Mesendoderm (in vitro differentiated cells): ENCODE data around the gene SREK1.

Source experiments
- DNase-seq: peaks from one replicate; pipeline ENCODE4 v3.0.0; 2013
- H2AK5ac ChIP-seq: 2 replicates; pipeline ENCODE4 v1.6.1; 2013; ENCODE audit warnings: low read length, inconsistent platforms
- H2BK120ac ChIP-seq: 2 replicates; pipeline ENCODE4 v1.6.1; 2013; ENCODE audit warnings: low read depth, mild to moderate bottlenecking, low read length, moderate library complexity, mixed read lengths
- H2BK15ac ChIP-seq: replicated peaks from 2 replicates; pipeline ENCODE4 v1.6.1; 2013; ENCODE audit warnings: low read depth, mild to moderate bottlenecking, moderate library complexity
- H2BK5ac ChIP-seq: 2 replicates; pipeline ENCODE4 v1.6.1; 2013; ENCODE audit warnings: low read length, inconsistent platforms
- H3K18ac ChIP-seq: 2 replicates; pipeline ENCODE4 v1.6.1; 2013; ENCODE audit warnings: mild to moderate bottlenecking, low read length, mixed read lengths
- H3K23ac ChIP-seq: one replicate; pipeline ENCODE4 v1.6.1; 2013; ENCODE audit warnings: low read length
- H3K27ac ChIP-seq: 2 replicates; pipeline ENCODE4 v1.5.1; 2013; ENCODE audit warnings: low read depth, mild to moderate bottlenecking, inconsistent platforms, low read length, moderate library complexity
- H3K27me3 ChIP-seq: 2 replicates; pipeline ENCODE4 v1.6.1; 2013; ENCODE audit warnings: low read length, control low read depth, mild to moderate bottlenecking, inconsistent platforms; ENCODE audit not compliant: insufficient read depth, poor library complexity
- H3K36me3 ChIP-seq: 2 replicates; pipeline ENCODE4 v1.6.1; 2013; ENCODE audit warnings: low read length, inconsistent platforms; ENCODE audit not compliant: control insufficient read depth, insufficient read depth
- H3K4ac ChIP-seq: one replicate; pipeline ENCODE4 v1.6.1; 2013; ENCODE audit warnings: low read depth, mild to moderate bottlenecking, low read length, moderate library complexity
- H3K4me1 ChIP-seq: 2 replicates; pipeline ENCODE4 v1.6.1; 2013; ENCODE audit warnings: low read depth, low read length, inconsistent platforms; ENCODE audit not compliant: control insufficient read depth
- H3K4me2 ChIP-seq: 2 replicates; pipeline ENCODE4 v1.6.1; 2013; ENCODE audit warnings: low read length
- H3K4me3 ChIP-seq: 2 replicates; pipeline ENCODE4 v1.5.1; 2013; ENCODE audit warnings: mild to moderate bottlenecking, low read length
- H3K56ac ChIP-seq: one replicate; pipeline ENCODE4 v1.6.1; 2013; ENCODE audit warnings: low read length
- H3K79me1 ChIP-seq: 2 replicates; pipeline ENCODE4 v1.6.1; 2013; ENCODE audit warnings: low read length, inconsistent platforms
- H3K79me2 ChIP-seq: 2 replicates; pipeline ENCODE4 v1.6.1; 2013; ENCODE audit warnings: mild to moderate bottlenecking, low read length; ENCODE audit not compliant: control insufficient read depth, insufficient read depth
- H3K9ac ChIP-seq: 2 replicates; pipeline ENCODE4 v1.6.1; 2013; ENCODE audit warnings: low read length, inconsistent platforms
- H4K5ac ChIP-seq: one replicate; pipeline ENCODE4 v1.6.1; 2013; ENCODE audit warnings: low read length
- H4K8ac ChIP-seq: one replicate; pipeline ENCODE4 v1.6.1; 2013; ENCODE audit warnings: low read depth, mild to moderate bottlenecking, control low read depth, low read length, moderate library complexity
- WGBS: extraction: QIAGEN DNeasy Blood & Tissue Kit; methylation state at CpG from one replicate; pipeline ENCODE4 v1.1.7; 2013; ENCODE audit warnings: low lambda C conversion rate, missing lambda C conversion rate; ENCODE audit not compliant: insufficient coverage; ENCODE audit errors: extremely low coverage; 5-methylcytosine and 5-hydroxymethylcytosine counted together

The SREK1 gene

GRCh38 chr5:66151030-66151429 lies 6.9 kb downstream of the SREK1 start:
- Histone ChIP-seq H2BK15ac (no peak overlapping the region), H3K9ac (no peak overlapping the region), H3K79me2 (peaks cover 46% of the 10 kb centered on the region), H2BK120ac (no peak overlapping the region), H3K27ac (no peak overlapping the region), H3K18ac (no peak overlapping the region), H4K8ac (no peak overlapping the region), H4K5ac (no peak overlapping the region), H3K27me3 (no peaks in the 10 kb centered on the region), H3K4me2 (no peak overlapping the region), H3K56ac (no peak overlapping the region), H3K4ac (no peak overlapping the region), H2BK5ac (no peak overlapping the region), H3K4me3 (no peak overlapping the region), H3K36me3 (no peaks in the 10 kb centered on the region), H3K23ac (no peak overlapping the region), H3K4me1 (no peaks in the 10 kb centered on the region), H2AK5ac (no peak overlapping the region), H3K79me1 (peaks cover 2% of the 10 kb centered on the region)
- DNase-seq = no peak
- WGBS = no CpG with 5 or more reads among the region's 2 CpGs

GRCh38 chr5:66151491-66151890 lies 7.4 kb downstream of the SREK1 start:
- peaks cover 2% of the 10 kb centered on the region for H3K79me1 ChIP-seq
- no peak overlapping the region for H3K23ac ChIP-seq
- no peak overlapping the region for H3K9ac ChIP-seq
- H3K18ac ChIP-seq = no peak overlapping the region
- no peak overlapping the region for H2AK5ac ChIP-seq
- no peak overlapping the region for H3K4me2 ChIP-seq
- H3K4me1 ChIP-seq = no peaks in the 10 kb centered on the region
- no peak overlapping the region for H3K4me3 ChIP-seq
- no peaks in the 10 kb centered on the region for H3K36me3 ChIP-seq
- no peak overlapping the region for H2BK120ac ChIP-seq
- no peak overlapping the region for H2BK15ac ChIP-seq
- no peak for DNase-seq
- H4K5ac ChIP-seq = no peak overlapping the region
- no peak overlapping the region for H4K8ac ChIP-seq
- H2BK5ac ChIP-seq = no peak overlapping the region
- H3K79me2 ChIP-seq = peaks cover 42% of the 10 kb centered on the region
- WGBS = no CpG with 5 or more reads among the region's 1 CpG
- H3K27ac ChIP-seq = no peak overlapping the region
- no peak overlapping the region for H3K56ac ChIP-seq
- H3K4ac ChIP-seq = no peak overlapping the region
- no peaks in the 10 kb centered on the region for H3K27me3 ChIP-seq

- DNase-seq = no peak
- Histone ChIP-seq H3K4ac (no peak overlapping the region), H3K4me1 (no peaks in the 10 kb centered on the region), H2BK5ac (no peak overlapping the region), H3K79me1 (peaks cover 4% of the 10 kb centered on the region), H3K4me2 (no peak overlapping the region), H3K27me3 (no peaks in the 10 kb centered on the region), H3K4me3 (no peak overlapping the region), H3K9ac (no peak overlapping the region), H4K8ac (no peak overlapping the region), H2BK15ac (no peak overlapping the region), H3K56ac (no peak overlapping the region), H4K5ac (no peak overlapping the region), H3K18ac (no peak overlapping the region), H3K36me3 (peaks cover 3% of the 10 kb centered on the region), H3K23ac (no peak overlapping the region), H2BK120ac (no peak overlapping the region), H3K79me2 (peaks cover 5% of the 10 kb centered on the region), H3K27ac (no peak overlapping the region), H2AK5ac (no peak overlapping the region)
- WGBS = no CpG with 5 or more reads among the region's 1 CpG
These were observed 12.9 kb downstream of the SREK1 start for GRCh38 chr5:66157046-66157445.

- no peak overlapping the region for H3K18ac ChIP-seq
- no CpG with 5 or more reads among the region's 5 CpGs for WGBS
- no peak overlapping the region for H4K5ac ChIP-seq
- no peak overlapping the region for H3K4me2 ChIP-seq
- no peak overlapping the region for H3K56ac ChIP-seq
- no peaks in the 10 kb centered on the region for H3K4me1 ChIP-seq
- no peak overlapping the region for H2BK15ac ChIP-seq
- peaks cover 6% of the 10 kb centered on the region for H3K79me1 ChIP-seq
- H3K27ac ChIP-seq = no peak overlapping the region
- no peaks in the 10 kb centered on the region for H3K79me2 ChIP-seq
- no peak overlapping the region for H3K23ac ChIP-seq
- DNase-seq = no peak
- H4K8ac ChIP-seq = no peak overlapping the region
- peaks cover 5% of the 10 kb centered on the region for H3K36me3 ChIP-seq
- H2AK5ac ChIP-seq = no peak overlapping the region
- no peaks in the 10 kb centered on the region for H3K27me3 ChIP-seq
- H2BK120ac ChIP-seq = no peak overlapping the region
- no peak overlapping the region for H3K4me3 ChIP-seq
- H3K9ac ChIP-seq = no peak overlapping the region
- H3K4ac ChIP-seq = no peak overlapping the region
- no peak overlapping the region for H2BK5ac ChIP-seq
These were observed 17.3 kb downstream of the SREK1 start for GRCh38 chr5:66161356-66161755.

- Histone ChIP-seq H3K23ac (no peak overlapping the region), H2AK5ac (no peak overlapping the region), H3K9ac (no peak overlapping the region), H3K18ac (no peak overlapping the region), H3K4me1 (no peaks in the 10 kb centered on the region), H2BK15ac (no peak overlapping the region), H3K4me2 (no peak overlapping the region), H4K5ac (no peak overlapping the region), H3K79me2 (no peaks in the 10 kb centered on the region), H4K8ac (no peak overlapping the region), H3K56ac (no peak overlapping the region), H3K27me3 (no peaks in the 10 kb centered on the region), H2BK120ac (no peak overlapping the region), H3K4ac (no peak overlapping the region), H2BK5ac (no peak overlapping the region), H3K36me3 (peaks cover 5% of the 10 kb centered on the region), H3K79me1 (peaks cover 4% of the 10 kb centered on the region), H3K4me3 (no peak overlapping the region), H3K27ac (no peak overlapping the region)
- WGBS = no CpG with 5 or more reads among the region's 8 CpGs
- DNase-seq = no peak
These were observed 20.1 kb downstream of the SREK1 start for GRCh38 chr5:66164044-66164790.

GRCh38 chr5:66168226-66168625 lies 24.1 kb downstream of the SREK1 start:
- H3K27me3 ChIP-seq = no peaks in the 10 kb centered on the region
- H2AK5ac ChIP-seq = no peak overlapping the region
- no CpG with 5 or more reads among the region's 4 CpGs for WGBS
- no peak overlapping the region for H3K4me3 ChIP-seq
- H2BK5ac ChIP-seq = no peak overlapping the region
- DNase-seq = no peak
- H4K8ac ChIP-seq = no peak overlapping the region
- H3K27ac ChIP-seq = no peak overlapping the region
- H3K18ac ChIP-seq = no peak overlapping the region
- H3K36me3 ChIP-seq = peaks cover 2% of the 10 kb centered on the region
- no peak overlapping the region for H3K4me2 ChIP-seq
- H3K4me1 ChIP-seq = no peaks in the 10 kb centered on the region
- no peak overlapping the region for H3K56ac ChIP-seq
- H2BK15ac ChIP-seq = no peak overlapping the region
- no peak overlapping the region for H3K4ac ChIP-seq
- peaks cover 2% of the 10 kb centered on the region for H3K79me1 ChIP-seq
- H2BK120ac ChIP-seq = no peak overlapping the region
- H4K5ac ChIP-seq = no peak overlapping the region
- H3K79me2 ChIP-seq = no peaks in the 10 kb centered on the region
- no peak overlapping the region for H3K23ac ChIP-seq
- H3K9ac ChIP-seq = no peak overlapping the region
